Muscle layer of colon (tissue), 2 donors: ENCODE results near the gene MAST3.

Experiments
- H3K27ac ChIP-seq: one replicate; pipeline ENCODE4 v1.7.0; 2013; ENCODE audit warnings: low read depth, mild to moderate bottlenecking, low read length, moderate library complexity
- H3K27me3 ChIP-seq, 2 donors: one replicate each; pipeline ENCODE4 v1.7.0; 2013; ENCODE audit warnings: low read length in 2 of 2, mild to moderate bottlenecking in 2 of 2; ENCODE audit not compliant: insufficient read depth in 2 of 2, control insufficient read depth in 1 of 2
- H3K36me3 ChIP-seq: one replicate; pipeline ENCODE4 v1.7.0; 2013; ENCODE audit warnings: mild to moderate bottlenecking, low read length; ENCODE audit not compliant: insufficient read depth
- H3K4me1 ChIP-seq: one replicate; pipeline ENCODE4 v1.7.0; 2013; ENCODE audit warnings: mild to moderate bottlenecking, low read length; ENCODE audit not compliant: insufficient read depth
- H3K4me3 ChIP-seq, 2 donors: one replicate each; pipeline ENCODE4 v1.7.0; 2013; ENCODE audit warnings: low read length in 2 of 2, low read depth in 1 of 2, mild to moderate bottlenecking in 1 of 2, moderate library complexity in 1 of 2
- H3K9ac ChIP-seq: one replicate; pipeline ENCODE4 v1.7.0; 2013; ENCODE audit warnings: low read length
- H3K9me3 ChIP-seq: one replicate; pipeline ENCODE4 v1.7.0; 2013; ENCODE audit warnings: mild to moderate bottlenecking, low read length
- donor health status: abdominal sarcoma.
- donor health status: Adenocarcinoma of cecum.

MAST3 gene

GRCh38 chr19:18063463-18063862 is 34.1 kb upstream of the MAST3 start:
- Histone ChIP-seq H3K4me3 (no peak overlapping the region), H3K27ac (no peak overlapping the region), H3K9me3 (no peaks in the 10 kb centered on the region), H3K36me3 (no peaks in the 10 kb centered on the region), H3K4me1 (peaks cover 3% of the 10 kb centered on the region), H3K27me3 (no peaks in the 10 kb centered on the region), H3K9ac (no peak overlapping the region)

DNA sequence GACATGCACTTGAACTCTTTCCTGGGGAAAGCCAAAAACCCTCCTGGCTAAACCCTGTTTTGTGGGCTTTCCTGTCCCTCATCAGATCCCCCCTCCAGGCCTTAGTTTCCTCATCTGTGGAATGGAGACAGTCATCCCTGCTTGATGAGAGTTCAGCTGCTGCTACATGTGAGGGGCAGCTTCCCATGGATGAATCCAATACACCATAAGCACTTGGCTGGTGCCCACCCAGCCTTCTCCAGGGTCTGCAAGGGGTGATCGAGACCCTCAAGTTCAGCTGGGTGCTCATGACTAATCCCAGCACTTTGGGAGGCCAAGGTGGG is 32.4 kb upstream of the MAST3 start:
- Histone ChIP-seq H3K9me3 (no peaks in the 10 kb centered on the region), H3K27me3 (no peaks in the 10 kb centered on the region), H3K27ac (no peak overlapping the region), H3K4me1 (no peaks in the 10 kb centered on the region), H3K9ac (no peak overlapping the region), H3K36me3 (no peaks in the 10 kb centered on the region), H3K4me3 (no peak overlapping the region)

GRCh38 chr19:18068395-18068794 is 29.2 kb upstream of the MAST3 start:
- Histone ChIP-seq H3K27ac (no peak overlapping the region), H3K4me1 (no peaks in the 10 kb centered on the region), H3K4me3 (no peak overlapping the region), H3K9me3 (no peaks in the 10 kb centered on the region), H3K27me3 (no peaks in the 10 kb centered on the region), H3K36me3 (no peaks in the 10 kb centered on the region), H3K9ac (no peak overlapping the region)

DNA sequence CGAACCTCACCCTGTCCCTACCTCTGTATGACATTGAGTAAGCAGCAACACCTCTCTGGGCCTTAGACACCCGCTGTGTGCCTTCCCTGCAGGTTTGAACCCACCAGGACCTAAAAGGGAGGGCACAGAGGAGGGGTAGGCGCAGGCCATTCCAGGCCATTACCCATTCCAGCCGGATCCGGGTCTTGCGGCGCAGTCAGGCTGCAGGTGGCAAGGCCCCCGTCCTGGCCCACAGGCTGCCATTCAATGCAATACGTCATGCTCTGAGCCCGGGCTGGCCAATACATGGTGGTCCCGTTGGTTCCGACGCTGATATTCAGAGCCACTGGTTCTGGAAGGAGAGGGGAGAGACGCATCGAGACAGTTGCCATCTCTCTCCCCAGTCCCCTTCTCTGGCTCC is 28.2 kb upstream of the MAST3 start:
- Histone ChIP-seq H3K4me1 (no peaks in the 10 kb centered on the region), H3K27ac (no peak overlapping the region), H3K36me3 (no peaks in the 10 kb centered on the region), H3K27me3 (no peaks in the 10 kb centered on the region), H3K9ac (no peak overlapping the region), H3K9me3 (no peaks in the 10 kb centered on the region), H3K4me3 (no peak overlapping the region)

DNA sequence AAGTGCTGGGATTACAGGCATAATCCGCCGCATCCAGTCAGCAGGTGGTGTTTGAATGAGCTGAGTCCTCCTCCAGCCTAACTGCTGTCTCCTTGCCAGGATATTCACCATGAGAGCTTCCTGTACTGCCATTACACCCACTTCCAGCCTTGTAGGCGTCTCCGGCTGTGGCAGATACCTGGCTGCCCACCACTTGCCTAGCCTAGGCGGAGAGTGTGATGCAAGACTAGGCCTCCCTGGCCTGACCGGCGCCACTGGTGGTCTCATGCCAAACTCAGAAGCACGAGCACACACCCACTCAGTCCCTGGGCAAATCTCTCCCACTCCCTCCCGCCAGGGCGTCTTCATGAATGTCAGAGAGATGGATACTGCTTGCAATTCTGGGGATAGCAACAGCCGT is 27.4 kb upstream of the MAST3 start:
- Histone ChIP-seq H3K4me1 (no peaks in the 10 kb centered on the region), H3K36me3 (no peaks in the 10 kb centered on the region), H3K27ac (no peak overlapping the region), H3K9ac (no peak overlapping the region), H3K9me3 (no peaks in the 10 kb centered on the region), H3K27me3 (no peaks in the 10 kb centered on the region), H3K4me3 (no peak overlapping the region)

DNA sequence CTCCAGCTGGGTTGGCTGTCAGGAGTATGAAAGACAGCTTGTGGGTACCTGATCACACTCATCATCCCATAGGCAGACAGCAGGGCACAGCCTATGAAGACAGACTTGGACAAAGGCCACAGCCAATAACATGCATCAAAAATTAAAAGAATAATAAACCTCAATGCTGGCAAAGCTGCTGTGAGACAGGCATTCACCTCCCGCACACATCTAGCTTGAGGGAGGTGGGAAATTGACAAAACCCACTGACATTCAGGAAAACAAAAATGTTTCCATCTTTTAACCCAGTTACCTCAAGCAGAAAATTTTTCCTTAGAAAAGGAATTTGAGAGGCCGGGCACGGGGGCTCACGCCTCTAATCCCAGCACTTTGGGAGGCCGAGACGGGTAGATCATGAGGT is 25.2 kb upstream of the MAST3 start:
- Histone ChIP-seq H3K27ac (no peak overlapping the region), H3K4me1 (no peaks in the 10 kb centered on the region), H3K27me3 (no peaks in the 10 kb centered on the region), H3K4me3 (no peak overlapping the region), H3K9ac (no peak overlapping the region), H3K9me3 (no peaks in the 10 kb centered on the region), H3K36me3 (no peaks in the 10 kb centered on the region)

DNA sequence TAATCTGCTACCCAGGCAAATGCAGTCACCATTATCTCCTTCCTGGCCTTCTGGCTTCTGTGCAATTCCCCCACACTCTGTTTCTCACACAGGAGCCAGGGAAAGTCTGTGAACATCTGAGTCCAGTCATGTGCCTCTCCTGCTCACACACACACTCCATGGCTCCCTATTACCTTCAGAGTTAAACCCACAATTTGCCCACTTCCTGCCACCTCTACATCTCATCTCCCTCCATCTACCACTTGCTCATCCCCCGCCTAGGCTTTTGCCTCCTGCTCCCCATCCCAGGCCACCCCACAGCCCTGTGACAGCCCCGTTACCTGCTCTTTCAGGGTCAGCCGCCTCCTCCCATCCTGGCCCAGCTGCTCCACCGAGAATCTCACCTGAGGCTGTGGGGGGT is 24.4 kb upstream of the MAST3 start:
- Histone ChIP-seq H3K27me3 (no peaks in the 10 kb centered on the region), H3K9me3 (no peaks in the 10 kb centered on the region), H3K27ac (no peak overlapping the region), H3K36me3 (no peaks in the 10 kb centered on the region), H3K4me3 (no peak overlapping the region), H3K4me1 (no peaks in the 10 kb centered on the region), H3K9ac (no peak overlapping the region)

- Histone ChIP-seq H3K4me1 (no peaks in the 10 kb centered on the region), H3K4me3 (no peak overlapping the region), H3K27ac (no peak overlapping the region), H3K27me3 (no peaks in the 10 kb centered on the region), H3K9me3 (no peaks in the 10 kb centered on the region), H3K36me3 (no peaks in the 10 kb centered on the region), H3K9ac (no peak overlapping the region)
Measured at GRCh38 chr19:18074192-18074591, 23.4 kb upstream of the MAST3 start.

DNA sequence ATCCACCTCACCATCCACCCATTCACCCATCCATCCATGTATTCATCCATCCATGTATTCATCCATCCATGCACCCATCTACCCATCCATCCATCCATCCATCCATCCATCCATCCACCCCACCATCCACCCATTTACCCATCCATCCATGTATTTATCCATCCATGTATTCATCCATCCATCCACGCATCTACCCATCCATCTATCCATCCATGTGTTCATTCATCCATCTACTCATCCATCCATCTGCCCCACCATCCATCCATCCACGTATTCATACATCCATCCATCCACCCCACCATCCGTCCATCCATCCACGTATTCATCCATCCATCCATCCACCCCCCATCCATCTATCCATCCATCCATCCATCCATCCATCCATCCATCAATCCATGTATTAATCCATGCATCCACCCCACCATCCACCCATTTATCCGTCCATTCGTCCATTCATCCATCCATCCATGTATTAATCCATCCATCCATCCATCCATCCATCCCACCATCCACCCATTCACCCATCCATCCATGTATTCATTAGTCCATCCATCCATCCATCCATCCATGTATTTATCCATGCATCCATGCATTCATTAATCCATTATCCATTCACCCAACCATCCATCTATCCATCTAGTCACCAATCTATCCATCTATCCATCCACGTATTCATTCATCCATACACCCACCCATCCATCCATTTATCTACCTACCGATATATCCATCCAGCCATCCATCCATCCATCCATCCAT is 13.5 kb upstream of the MAST3 start:
- H3K4me3 ChIP-seq = no peak overlapping the region
- no peaks in the 10 kb centered on the region for H3K27me3 ChIP-seq
- no peak overlapping the region for H3K27ac ChIP-seq
- no peaks in the 10 kb centered on the region for H3K4me1 ChIP-seq
- H3K9ac ChIP-seq = no peak overlapping the region
- H3K9me3 ChIP-seq = no peaks in the 10 kb centered on the region
- H3K36me3 ChIP-seq = no peaks in the 10 kb centered on the region

DNA sequence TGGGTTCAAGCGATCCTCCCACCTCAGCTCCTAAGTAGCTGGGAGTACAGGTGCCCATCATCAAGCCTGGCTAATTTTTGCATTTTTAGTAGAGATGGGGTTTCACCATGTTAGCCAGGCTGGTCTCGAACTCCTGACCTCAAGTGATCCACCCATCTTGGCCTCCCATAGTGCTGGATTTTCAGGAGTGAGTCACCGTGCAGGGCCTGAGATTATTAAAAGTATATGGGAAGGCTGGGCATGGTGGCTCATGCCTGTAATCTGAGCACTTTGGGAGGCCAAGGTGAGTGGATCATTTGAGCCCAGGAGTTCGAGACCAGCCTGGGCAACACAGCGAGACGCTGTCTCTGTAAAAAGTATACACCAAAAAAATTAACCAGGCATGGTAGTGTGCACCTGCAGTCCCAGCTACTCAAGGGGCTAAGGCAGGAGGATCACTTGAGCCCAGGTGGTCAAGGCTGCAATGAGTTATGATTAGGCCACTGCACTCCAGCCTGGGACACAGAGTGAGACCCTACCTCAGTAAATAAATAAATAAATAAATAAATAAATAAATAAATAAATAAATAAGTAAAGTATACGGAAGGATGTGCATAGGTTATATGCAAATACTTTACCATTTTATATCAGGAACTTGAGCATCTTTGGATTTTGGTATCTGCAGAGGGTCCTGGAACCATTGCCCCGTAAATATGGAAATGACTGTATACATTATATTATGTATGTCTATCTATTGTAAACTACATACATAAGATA is 11.7 kb upstream of the MAST3 start:
- Histone ChIP-seq H3K4me3 (no peak overlapping the region), H3K9ac (no peak overlapping the region), H3K27me3 (no peaks in the 10 kb centered on the region), H3K27ac (no peak overlapping the region), H3K36me3 (no peaks in the 10 kb centered on the region), H3K4me1 (no peaks in the 10 kb centered on the region), H3K9me3 (no peaks in the 10 kb centered on the region)

- Histone ChIP-seq H3K36me3 (no peaks in the 10 kb centered on the region), H3K27me3 (no peaks in the 10 kb centered on the region), H3K9me3 (no peaks in the 10 kb centered on the region), H3K27ac (no peak within 1 kb of the TSS), H3K4me1 (no peaks in the 10 kb centered on the region), H3K9ac (no peak within 1 kb of the TSS), H3K4me3 (no peak within 1 kb of the TSS)
Measured at GRCh38 chr19:18086590-18087138, 10.9 kb upstream of the MAST3 start, which contains the start of gene IL12RB1. Gene IL12RB1 (minus strand): TSS chr19:18086934. CDS start chr19:18086823, 111 bp downstream.
